ENCODE results near the gene SPATA6. TPM values are rescaled to one million over a fixed set of nuclear protein-coding genes. Genes with fewer than 3 reads are reported as not detected.
"Not testable (repeated sequence)": the region's sequence is repeated elsewhere in the genome, so short reads cannot be mapped to it uniquely, and the experiment has no call there.

Gene SPATA6
- total and polyA plus RNA-seq, 2 donors (not counting 3 experiments of a cell fraction or from before 2014, with no cell fraction given) = 0.79 to 4.9 TPM

DNA sequence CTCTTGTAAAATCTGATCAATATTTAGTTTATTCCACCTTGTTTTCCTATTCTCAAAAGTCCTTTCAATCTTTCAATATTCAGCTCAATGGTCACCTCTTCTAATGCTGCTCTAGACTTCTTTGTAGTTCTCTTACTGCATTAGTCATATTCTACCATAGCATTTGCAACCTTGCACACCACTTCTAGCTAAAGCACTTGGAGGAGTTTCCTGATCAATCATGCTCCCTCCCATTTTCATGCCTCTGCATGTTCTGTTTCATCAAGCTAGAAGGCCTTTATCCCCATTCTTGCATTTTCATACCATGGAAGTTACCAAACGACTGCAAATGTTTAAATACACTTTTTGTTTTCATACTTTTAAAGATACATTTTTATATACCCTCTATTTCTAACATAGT lies 177.3 kb downstream of the SPATA6 start:
- Histone ChIP-seq H3K27me3 (ENCODE audit: control insufficient read depth in 2 of 2, insufficient read depth in 2 of 2, low read length in 2 of 2) (no peaks in the 10 kb centered on the region), H3K9ac (replicated peaks; ENCODE audit: extremely low read depth, insufficient read depth, low read length) (no peak overlapping the region), H3K4me1 (ENCODE audit: control insufficient read depth, extremely low read depth, insufficient read depth, low read length) (no peaks in the 10 kb centered on the region), H3K4me3 (replicated peaks in 1 of 3; ENCODE audit: insufficient read depth in 1 of 3, low read depth in 1 of 3, low read length in 3 of 3) (no peak overlapping the region), H3K9me1 (replicated peaks; ENCODE audit: control insufficient read depth, extremely low read depth, insufficient read depth, low read length) (no peaks in the 10 kb centered on the region), H4K20me1 (replicated peaks; ENCODE audit: control insufficient read depth, extremely low read depth, insufficient read depth, low read length) (no peaks in the 10 kb centered on the region), H3K79me2 (ENCODE audit: control insufficient read depth, insufficient read depth, low read length) (no peaks in the 10 kb centered on the region), H3K36me3 (ENCODE audit: control insufficient read depth in 2 of 2, extremely low read depth in 1 of 2, insufficient read depth in 2 of 2, low read length in 2 of 2) (no peaks in the 10 kb centered on the region), H3K9me3 (replicated peaks; ENCODE audit: control insufficient read depth, insufficient read depth, low read length) (no peaks in the 10 kb centered on the region), H2AFZ (ENCODE audit: low read depth, low read length) (no peak overlapping the region), H3K4me2 (ENCODE audit: insufficient read depth, low read length) (no peak overlapping the region), H3K27ac (ENCODE audit: insufficient read depth, low read depth, low read length) (no peak overlapping the region)
- dilution Hi-C loops (cut with MboI; ENCODE audit: extremely low pct_ligation_motif_present, low sequenced_read_pairs) (no loop called here), intact Hi-C loops (cut with micrococcal nuclease) (no loop called here)
- no peak for FAIRE-seq
- no TSS peak for BruUV-seq (replicated peaks)
- ChIA-PET POLR2A (no interaction called here), CTCF (no interaction called here)
- TF ChIP-seq GATA2 (IDR thresholded peaks at IDR 0.05; ENCODE audit: insufficient read depth, insufficient read length, low read depth, low read length) = no peak
- TF ChIP-seq FOS (IDR thresholded peaks at IDR 0.05; ENCODE audit: borderline replicate concordance, insufficient read depth, low read length) = no peak
- TF ChIP-seq, protein P1, sequence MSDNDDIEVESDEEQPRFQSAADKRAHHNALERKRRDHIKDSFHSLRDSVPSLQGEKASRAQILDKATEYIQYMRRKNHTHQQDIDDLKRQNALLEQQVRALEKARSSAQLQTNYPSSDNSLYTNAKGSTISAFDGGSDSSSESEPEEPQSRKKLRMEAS (IDR thresholded peaks at IDR 0.05; ENCODE audit: insufficient read depth, insufficient read length) = no peak
- TF ChIP-seq POLR2AphosphoS5 (IDR thresholded peaks at IDR 0.05; ENCODE audit: insufficient read depth, low read depth, low read length) = no peak
- no peak for TF ChIP-seq EZH2 (IDR thresholded peaks at IDR 0.05; ENCODE audit: borderline replicate concordance, low read depth, low read length, severe bottlenecking)
- TF ChIP-seq MYC (IDR thresholded peaks at IDR 0.05; ENCODE audit: low read depth, low read length) = no peak
- no peak for DNase-seq (ENCODE audit: low read depth, low spot score)

DNA sequence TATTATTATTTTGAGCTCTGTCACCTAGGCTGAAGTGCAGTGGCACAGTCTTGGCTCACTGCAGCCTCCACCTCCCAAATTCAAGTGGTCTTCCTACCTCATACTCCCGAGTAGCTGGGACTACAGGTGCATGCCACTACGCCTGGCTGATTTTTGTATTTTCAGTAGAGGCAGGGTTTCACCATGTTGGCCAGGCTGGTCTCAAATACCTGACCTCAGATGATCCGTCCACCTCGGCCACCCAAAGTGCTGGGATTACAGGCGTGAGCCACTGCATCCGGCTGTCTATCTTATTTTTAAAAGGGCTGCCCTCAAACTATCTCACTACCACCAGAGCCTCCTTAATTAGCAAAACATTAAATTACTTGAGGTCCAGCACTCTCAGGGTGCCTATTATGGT lies 177.9 kb downstream of the SPATA6 start:
- H3K9me3 ChIP-seq (replicated peaks; ENCODE audit: control insufficient read depth, insufficient read depth, low read length); POLR2A ChIA-PET; H3K9me1 ChIP-seq (replicated peaks; ENCODE audit: control insufficient read depth, extremely low read depth, insufficient read depth, low read length); DNase-seq (ENCODE audit: low read depth, low spot score); H4K20me1 ChIP-seq (replicated peaks; ENCODE audit: control insufficient read depth, extremely low read depth, insufficient read depth, low read length); H3K27me3 ChIP-seq (ENCODE audit: control insufficient read depth in 2 of 2, insufficient read depth in 2 of 2, low read length in 2 of 2); BruUV-seq (replicated peaks); H3K79me2 ChIP-seq (ENCODE audit: control insufficient read depth, insufficient read depth, low read length); H3K4me3 ChIP-seq (replicated peaks in 1 of 3; ENCODE audit: insufficient read depth in 1 of 3, low read depth in 1 of 3, low read length in 3 of 3); CTCF ChIA-PET; FAIRE-seq; intact Hi-C loops (cut with micrococcal nuclease); H3K4me2 ChIP-seq (ENCODE audit: insufficient read depth, low read length); H3K27ac ChIP-seq (ENCODE audit: insufficient read depth, low read depth, low read length); H2AFZ ChIP-seq (ENCODE audit: low read depth, low read length); H3K9ac ChIP-seq (replicated peaks; ENCODE audit: extremely low read depth, insufficient read depth, low read length); dilution Hi-C loops (cut with MboI; ENCODE audit: extremely low pct_ligation_motif_present, low sequenced_read_pairs); H3K36me3 ChIP-seq (ENCODE audit: control insufficient read depth in 2 of 2, extremely low read depth in 1 of 2, insufficient read depth in 2 of 2, low read length in 2 of 2); H3K4me1 ChIP-seq (ENCODE audit: control insufficient read depth, extremely low read depth, insufficient read depth, low read length): not testable (repeated sequence)
